HepG2 (cell line): ENCODE data around the gene S100A6. TPM values are rescaled to one million over a fixed set of nuclear protein-coding genes. Genes with fewer than 3 reads are reported as not detected.

Source experiments
- ATAC-seq: fragments of 200-7000 bp; cut with Tn5 transposase; 3 replicates; pipeline ENCODE4 v1.9.1; 2020; ENCODE audit warnings: mild to moderate bottlenecking, moderate library complexity
- BruUV-seq: library from RNA; stranded (reverse); fragments of 400-500 nt; replicated peaks from 2 replicates; lab custom pipeline; 2021; lab: Mats Ljungman, UMichigan
- CTCF ChIA-PET: fragments of 300-600 bp; formaldehyde crosslinking; extraction: SDS; loops from one replicate; lab custom pipeline; 2021; ENCODE audit warnings: low total read pairs, inconsistent platforms, low intra/inter-chr PET ratio; lab: Yijun Ruan, JAX
- POLR2A ChIA-PET: fragments of 350-600 bp; sonication (Branson Sonifier 250); formaldehyde crosslinking; loops from one replicate; lab custom pipeline; 2020; ENCODE audit warnings: antibody characterized with exemption, inconsistent platforms; lab: Yijun Ruan, JAX
- DNase-seq: peaks from one replicate; pipeline ENCODE4 v3.0.0-alpha.2; 2015; ENCODE audit warnings: low spot score
- FAIRE-seq: peaks from 3 replicates; lab custom pipeline; 2011; peaks lifted over from hg19 to GRCh38; lab: Jason Lieb, UNC
- H2AFZ ChIP-seq: one replicate; pipeline ENCODE4 v1.6.1; 2011; ENCODE audit warnings: low read length, inconsistent platforms
- H3K27ac ChIP-seq: fragments of 300-600 bp; 3 replicates; pipeline ENCODE4 v1.8.0; 2011; ENCODE audit warnings: mixed run types, mild to moderate bottlenecking, mixed read lengths, low read length, inconsistent platforms; ENCODE audit not compliant: insufficient read depth; ENCODE audit errors: extremely low read length
- H3K27me3 ChIP-seq, 2 experiments: fragments of 200-600 bp in 1 of 2; 2 replicates in 1 of 2; 3 replicates in 1 of 2; pipeline versions ENCODE4 v1.6.0 to v1.8.0; 2011; ENCODE audit warnings: low read length in 2 of 2, mild to moderate bottlenecking in 2 of 2, moderate library complexity in 2 of 2, inconsistent platforms in 1 of 2; ENCODE audit not compliant: insufficient read depth in 2 of 2, control insufficient read depth in 1 of 2
- H3K36me3 ChIP-seq, 2 experiments: fragments of 200-600 bp in 1 of 2; replicated peaks in 1 of 2; 2 replicates in 1 of 2; 3 replicates in 1 of 2; pipeline versions ENCODE4 v1.5.1 to v1.8.0; 2011; ENCODE audit warnings: low read length in 2 of 2, inconsistent platforms in 1 of 2; ENCODE audit not compliant: insufficient read depth in 2 of 2, control insufficient read depth in 1 of 2
- H3K4me1 ChIP-seq: 2 replicates; pipeline ENCODE4 v1.5.1; 2012; ENCODE audit warnings: low read length, inconsistent platforms; ENCODE audit not compliant: insufficient read depth
- H3K4me2 ChIP-seq: 2 replicates; pipeline ENCODE4 v1.6.0; 2011; ENCODE audit warnings: low read depth, low read length, inconsistent platforms
- H3K4me3 ChIP-seq, 3 experiments: fragments of 200-600 bp in 1 of 3; sonication (generic), shearing (Covaris generic) in 1 of 3; replicated peaks in 1 of 3; 2 replicates each; pipeline ENCODE4 v1.5.1; 2011 to 2016; ENCODE audit warnings: low read length in 3 of 3, inconsistent platforms in 2 of 3, low read depth in 2 of 3, mild to moderate bottlenecking in 2 of 3, control low read depth in 1 of 3, mixed read lengths in 1 of 3; ENCODE audit not compliant: insufficient read depth in 1 of 3
- H3K79me2 ChIP-seq: one replicate; pipeline ENCODE4 v1.6.1; 2011; ENCODE audit warnings: low read length, inconsistent platforms; ENCODE audit not compliant: insufficient read depth
- H3K9ac ChIP-seq: 2 replicates; pipeline ENCODE4 v1.6.0; 2011; ENCODE audit warnings: mild to moderate bottlenecking, low read depth, low read length, inconsistent platforms; ENCODE audit not compliant: insufficient read depth
- H3K9me3 ChIP-seq: 2 replicates; pipeline ENCODE4 v1.5.1; 2012; ENCODE audit warnings: mild to moderate bottlenecking, low read length
- H4K20me1 ChIP-seq: 2 replicates; pipeline ENCODE4 v1.6.0; 2011; ENCODE audit warnings: inconsistent platforms, mild to moderate bottlenecking, low read length, moderate library complexity; ENCODE audit not compliant: insufficient read depth
- ARID4A ChIP-seq: sonication (generic); formaldehyde crosslinking; IDR thresholded peaks from 2 replicates; pipeline ENCODE4 v1.5.0; 2020; ENCODE audit warnings: mild to moderate bottlenecking, missing genetic modification reagents, borderline replicate concordance
- CEBPG ChIP-seq: IDR thresholded peaks from 2 replicates; pipeline ENCODE4 v1.6.1; 2016
- EHMT2 ChIP-seq: fragments of 200-600 bp; sonication (generic); IDR thresholded peaks from 2 replicates; pipeline ENCODE4 v1.7.0; 2017; ENCODE audit warnings: antibody characterized with exemption, low read depth, low read length, borderline replicate concordance
- GTF2F1 ChIP-seq: fragments of 150-350 bp; IDR thresholded peaks from 2 replicates; pipeline ENCODE4 v1.6.1; 2014; ENCODE audit warnings: low read length
- KDM3A ChIP-seq: IDR thresholded peaks from 2 replicates; pipeline ENCODE4 v1.6.1; 2018; ENCODE audit warnings: low read depth, missing compliant biosample characterization
- KLF11 ChIP-seq: IDR thresholded peaks from 2 replicates; pipeline ENCODE4 v1.6.1; 2016; ENCODE audit warnings: missing compliant biosample characterization
- POLR2AphosphoS2 ChIP-seq: IDR thresholded peaks from 2 replicates; pipeline ENCODE4 v1.6.1; 2011; ENCODE audit warnings: low read depth, low read length, improper control_type of control experiment
- PRDM15 ChIP-seq: sonication (generic); formaldehyde crosslinking; IDR thresholded peaks from 2 replicates; pipeline ENCODE4 v1.4.0; 2020; ENCODE audit warnings: missing genetic modification reagents
- SALL2 ChIP-seq: sonication (generic); formaldehyde crosslinking; IDR thresholded peaks from 2 replicates; pipeline ENCODE4 v1.8.1; 2023; ENCODE audit warnings: mild to moderate bottlenecking, missing genetic modification reagents, inconsistent platforms
- SIN3B ChIP-seq: fragments of 150-350 bp; IDR thresholded peaks from 2 replicates; pipeline ENCODE4 v1.6.1; 2014; ENCODE audit warnings: low read length
- ZNF331 ChIP-seq: sonication (generic); formaldehyde crosslinking; IDR thresholded peaks from 2 replicates; pipeline ENCODE4 v1.4.0; 2020; ENCODE audit warnings: missing genetic modification reagents
- ZNF335 ChIP-seq: sonication (generic); formaldehyde crosslinking; IDR thresholded peaks from 2 replicates; pipeline ENCODE4 v1.4.0; 2020; ENCODE audit warnings: missing genetic modification reagents
- ZNF687 ChIP-seq: sonication (generic); formaldehyde crosslinking; IDR thresholded peaks from 2 replicates; pipeline ENCODE4 v1.5.1; 2020; ENCODE audit warnings: mild to moderate bottlenecking, missing genetic modification reagents, moderate library complexity
- ZNF737 ChIP-seq: sonication (generic); formaldehyde crosslinking; IDR thresholded peaks from 2 replicates; pipeline ENCODE4 v1.5.0; 2020; ENCODE audit warnings: missing genetic modification reagents, mild to moderate bottlenecking, borderline replicate concordance
- ZNF83 ChIP-seq: sonication (generic); formaldehyde crosslinking; IDR thresholded peaks from 2 replicates; pipeline ENCODE4 v1.4.0; 2020; ENCODE audit warnings: missing genetic modification reagents, mild to moderate bottlenecking, borderline replicate concordance
- WGBS: methylation state at CpG from one replicate; pipeline ENCODE4 v1.1.6; 2017; ENCODE audit warnings: low lambda C conversion rate; 5-methylcytosine and 5-hydroxymethylcytosine counted together
- in situ Hi-C: cut with HindIII; loops from 2 replicates; pipeline ENCODE4 v1.10.0; 2017; ENCODE audit warnings: low pct_unique_long_range_greater_than_20kb; ENCODE audit not compliant: extremely low pct_ligation_motif_present
- intact Hi-C: fragments of 100-400 bp; cut with micrococcal nuclease; formaldehyde crosslinking; loops from one replicate; pipeline ENCODE4 v1.10.0; 2022; ENCODE audit not compliant: unreplicated experiment
- polyA plus RNA-seq, 8 experiments: library from polyadenylated mRNA; depleted of rRNA in 3 of 8; stranded (reverse) in 7 of 8; unstranded in 1 of 8; fragments of >200 nt; fragmentation: Illumina TruSeq in 4 of 8; extraction: Trizol in 4 of 8; gene quantifications; 2 replicates each; pipeline versions ENCODE4 v1.2.1 to v1.2.3, GENCODE V29; 2011 to 2016; ENCODE audit warnings: low read depth in 4 of 8, missing spikeins in 1 of 8, mixed read lengths in 1 of 8; ENCODE audit not compliant: insufficient read depth in 1 of 8
- total RNA-seq, 5 experiments: library from RNA; depleted of rRNA; stranded (reverse); fragments of >200 nt; fragmentation: Illumina TruSeq; extraction: Trizol; gene quantifications; 2 replicates each; pipeline ENCODE4 v1.2.3, GENCODE V29; 2016; ENCODE audit warnings: low read depth in 1 of 5

The S100A6 gene
- total and polyA plus RNA-seq, 2 of the 13 experiments (the other 11 are each of a cell fraction or from before 2014, with no cell fraction given), result 72.9 to 85.0 TPM

- ATAC-seq, result no peak
- no peak overlapping the region for H3K4me3 ChIP-seq
- BruUV-seq, result no TSS peak
- no peaks in the 10 kb centered on the region for H3K79me2 ChIP-seq
- no peak for FAIRE-seq
- intact Hi-C loops (no loop called here), in situ Hi-C loops (no loop called here)
- ChIA-PET POLR2A (no interaction called here), CTCF (no interaction called here)
- no peak overlapping the region for H3K9ac ChIP-seq
- peaks cover 18% of the 10 kb centered on the region for H3K4me1 ChIP-seq
- no peaks in the 10 kb centered on the region for H3K36me3 ChIP-seq
- no peak overlapping the region for H3K27ac ChIP-seq
- no peak overlapping the region for H3K4me2 ChIP-seq
- WGBS, result 19% methylated on average over 1 of the region's 1 CpG
- H3K9me3 ChIP-seq, result no peaks in the 10 kb centered on the region
- H3K27me3 ChIP-seq, result peaks cover 1 to 16% of the 10 kb centered on the region in 2 experiments; a peak in 2 of 5 replicates
- DNase-seq, result no peak
- no peaks in the 10 kb centered on the region for H4K20me1 ChIP-seq
- H2AFZ ChIP-seq, result no peak overlapping the region
- TF ChIP-seq CEBPG, result no peak
- TF ChIP-seq PRDM15 (CRISPR knock-in tag), result no peak
- no peak for TF ChIP-seq ARID4A
- no peak for TF ChIP-seq ZNF687 (CRISPR knock-in tag)
- TF ChIP-seq ZNF335, result no peak
- no peak for TF ChIP-seq KLF11 (CRISPR knock-in tag)
- no peak for TF ChIP-seq KDM3A
- no peak for TF ChIP-seq ZNF331
- TF ChIP-seq ZNF737 (CRISPR knock-in tag), result no peak
- TF ChIP-seq GTF2F1, result no peak
- no peak for TF ChIP-seq ZNF83 (CRISPR knock-in tag)
- TF ChIP-seq SALL2 (CRISPR knock-in tag), result no peak
- no peak for TF ChIP-seq EHMT2
- TF ChIP-seq SIN3B, result no peak
- TF ChIP-seq POLR2AphosphoS2, result no peak
Observed at GRCh38 chr1:153556348-153556747, 20.6 kb upstream of the S100A6 start.
